ENCODE results near the gene FAM111A. TPM values are rescaled to one million over a fixed set of nuclear protein-coding genes. Genes with fewer than 3 reads are reported as not detected.
A peak's percentile ranks its signal among the peaks of the same experiment; 100 is the strongest.

Gene FAM111A
- total RNA-seq, 6 experiments from 2014 or later = 10.8 to 19.5 (median 16.6) TPM

DNA sequence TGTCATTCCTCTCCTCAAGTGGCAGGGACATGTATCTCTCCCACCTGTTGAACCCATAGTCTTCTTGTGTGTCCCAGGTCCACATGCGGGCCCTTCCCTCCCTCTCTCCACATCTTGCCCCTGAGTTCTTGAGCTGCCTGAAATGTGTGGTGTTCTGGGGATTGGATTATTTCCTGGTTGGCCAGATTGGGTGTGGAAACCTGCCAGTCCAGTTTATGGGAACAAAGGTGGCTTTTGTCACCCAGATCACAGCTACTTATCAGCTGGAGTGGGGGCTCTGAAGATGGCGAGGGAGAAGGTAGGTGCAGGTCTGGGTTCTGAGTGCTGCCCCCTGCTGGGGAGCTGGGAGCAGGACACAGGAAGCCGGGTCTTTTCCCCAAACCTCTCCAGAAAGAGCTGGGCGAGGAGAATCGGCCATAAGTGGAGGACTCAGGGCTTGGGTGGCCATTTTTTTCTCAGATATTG, 43.5 kb downstream of the FAM111A start:
- WGBS (ENCODE audit: insufficient coverage, low coverage, low lambda C conversion rate, missing lambda C conversion rate) = 15% methylated on average over 2 of the region's 5 CpGs
- peak overlapping the region; percentile 20 to 44 (median 44) for H3K27ac ChIP-seq
- DNase-seq (peak in 1 of 3 donors; percentile 58), ATAC-seq (peak; percentile 8 to 46 (median 30))
- H3K36me3 ChIP-seq = peaks cover 0 to 14% (median 6%) of the 10 kb centered on the region in 4 donors
- peaks cover 0 to 55% (median 22%) of the 10 kb centered on the region in 4 donors for H3K4me1 ChIP-seq
- H3K4me3 ChIP-seq = no peak overlapping the region
- intact Hi-C loops (cut with DNase I) = no loop called here
- no peaks in the 10 kb centered on the region for H3K27me3 ChIP-seq
- no peak for TF ChIP-seq POLR2A (IDR thresholded peaks at IDR 0.05)
- TF ChIP-seq, protein P1, sequence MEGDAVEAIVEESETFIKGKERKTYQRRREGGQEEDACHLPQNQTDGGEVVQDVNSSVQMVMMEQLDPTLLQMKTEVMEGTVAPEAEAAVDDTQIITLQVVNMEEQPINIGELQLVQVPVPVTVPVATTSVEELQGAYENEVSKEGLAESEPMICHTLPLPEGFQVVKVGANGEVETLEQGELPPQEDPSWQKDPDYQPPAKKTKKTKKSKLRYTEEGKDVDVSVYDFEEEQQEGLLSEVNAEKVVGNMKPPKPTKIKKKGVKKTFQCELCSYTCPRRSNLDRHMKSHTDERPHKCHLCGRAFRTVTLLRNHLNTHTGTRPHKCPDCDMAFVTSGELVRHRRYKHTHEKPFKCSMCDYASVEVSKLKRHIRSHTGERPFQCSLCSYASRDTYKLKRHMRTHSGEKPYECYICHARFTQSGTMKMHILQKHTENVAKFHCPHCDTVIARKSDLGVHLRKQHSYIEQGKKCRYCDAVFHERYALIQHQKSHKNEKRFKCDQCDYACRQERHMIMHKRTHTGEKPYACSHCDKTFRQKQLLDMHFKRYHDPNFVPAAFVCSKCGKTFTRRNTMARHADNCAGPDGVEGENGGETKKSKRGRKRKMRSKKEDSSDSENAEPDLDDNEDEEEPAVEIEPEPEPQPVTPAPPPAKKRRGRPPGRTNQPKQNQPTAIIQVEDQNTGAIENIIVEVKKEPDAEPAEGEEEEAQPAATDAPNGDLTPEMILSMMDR (IDR thresholded peaks at IDR 0.05) = peak; percentile 52 to 59 (median 55)
- H3K9me3 ChIP-seq = no peaks in the 10 kb centered on the region

DNA sequence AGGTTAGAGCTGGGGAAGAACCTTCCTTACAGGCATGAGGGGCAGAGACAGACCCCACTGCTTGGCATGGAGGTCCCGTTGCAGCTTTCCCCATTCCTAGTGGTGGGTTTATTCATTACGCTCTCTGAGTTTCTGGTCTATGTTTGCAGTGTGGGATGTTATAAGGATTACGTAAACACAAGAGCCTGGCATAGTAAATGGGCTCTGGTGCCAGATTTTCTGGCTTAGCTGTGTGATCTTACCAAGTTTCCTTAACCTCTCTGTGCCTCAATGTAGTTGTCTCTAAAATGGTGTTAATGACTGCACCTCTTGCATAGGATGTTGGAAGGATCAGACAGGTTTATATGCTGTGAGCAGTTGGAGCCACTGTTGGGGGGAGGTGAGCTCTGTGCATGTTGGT, 44.4 kb downstream of the FAM111A start:
- Histone ChIP-seq H3K9me3 (no peaks in the 10 kb centered on the region), H3K4me1 (peaks cover 0 to 64% (median 27%) of the 10 kb centered on the region in 4 donors), H3K27ac (peak overlapping the region; percentile 20 to 53 (median 44)), H3K27me3 (no peaks in the 10 kb centered on the region), H3K4me3 (no peak overlapping the region), H3K36me3 (peaks cover 0 to 13% (median 3%) of the 10 kb centered on the region in 4 donors)
- intact Hi-C loops (cut with DNase I) = no loop called here
- peak; percentile 25 to 64 (median 48) for ATAC-seq
- 18% methylated on average over 3 of the region's 3 CpGs for WGBS (ENCODE audit: insufficient coverage, low coverage, low lambda C conversion rate, missing lambda C conversion rate)
- TF ChIP-seq POLR2A (IDR thresholded peaks at IDR 0.05) = no peak
- TF ChIP-seq, protein P1 (IDR thresholded peaks at IDR 0.05) = peak in 1 of 4 donors; percentile 39
- DNase-seq = no peak

DNA sequence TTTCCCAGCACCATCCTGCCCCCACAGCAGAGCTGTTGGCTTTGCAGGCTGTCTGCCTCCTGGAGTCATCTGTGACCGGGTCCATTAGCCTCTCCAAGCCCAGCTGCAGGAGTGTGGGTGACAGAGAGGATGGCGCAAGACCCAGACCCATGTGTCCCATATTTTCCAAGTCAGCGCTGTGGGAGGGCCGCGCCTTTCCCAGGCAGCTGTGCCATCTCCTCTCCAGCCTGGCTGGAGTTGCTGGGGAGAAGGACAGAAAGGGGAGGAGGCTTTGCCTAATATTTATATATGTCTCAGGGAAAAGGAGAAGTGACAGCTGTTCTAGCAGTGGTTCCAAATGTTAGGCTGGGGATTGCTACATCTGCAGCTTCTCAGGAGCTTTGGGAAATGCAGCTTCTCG, 44.9 kb downstream of the FAM111A start:
- no peak overlapping the region for H3K4me3 ChIP-seq
- H3K36me3 ChIP-seq = peaks cover 0 to 16% (median 3%) of the 10 kb centered on the region in 4 donors
- H3K9me3 ChIP-seq = no peaks in the 10 kb centered on the region
- H3K4me1 ChIP-seq = peaks cover 0 to 67% (median 28%) of the 10 kb centered on the region in 4 donors
- ATAC-seq = peak; percentile 4 to 46 (median 25)
- TF ChIP-seq POLR2A (IDR thresholded peaks at IDR 0.05) = peak; percentile 26
- TF ChIP-seq, protein P1 (IDR thresholded peaks at IDR 0.05) = no peak
- intact Hi-C loops (cut with DNase I) = no loop called here
- DNase-seq = peak in 2 of 3 donors; percentile 62 to 68
- 26% methylated on average over 5 of the region's 6 CpGs for WGBS (ENCODE audit: insufficient coverage, low coverage, low lambda C conversion rate, missing lambda C conversion rate)
- no peaks in the 10 kb centered on the region for H3K27me3 ChIP-seq
- peak overlapping the region in 2 of 3 donors; percentile 44 to 53 for H3K27ac ChIP-seq

DNA sequence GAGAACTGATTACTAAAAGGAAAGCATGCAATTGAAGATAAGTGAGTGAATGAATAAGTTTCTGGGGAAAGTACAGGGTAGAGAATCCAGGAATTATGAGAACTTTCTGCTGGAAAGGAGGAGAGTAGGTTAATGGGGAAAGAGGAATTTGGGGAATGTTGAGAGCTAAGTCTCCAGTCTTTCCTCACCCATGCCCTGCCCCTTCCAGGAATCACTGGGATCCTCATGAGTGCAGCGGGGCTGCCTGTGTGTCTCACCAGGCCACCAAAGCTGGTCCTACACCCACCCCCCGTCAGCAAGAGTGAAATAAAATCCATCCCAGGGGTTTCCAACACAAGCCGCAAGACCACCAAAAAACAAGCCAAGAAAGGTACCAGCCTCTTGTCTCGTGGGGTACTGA, 46.3 kb downstream of the FAM111A start:
- DNase-seq (no peak), ATAC-seq (no peak)
- TF ChIP-seq, protein P1 (IDR thresholded peaks at IDR 0.05) = no peak
- no peak for TF ChIP-seq POLR2A (IDR thresholded peaks at IDR 0.05)
- intact Hi-C loops (cut with DNase I) = no loop called here
- H3K36me3 ChIP-seq = peaks cover 0 to 21% (median 6%) of the 10 kb centered on the region in 4 donors
- H3K4me1 ChIP-seq = peaks cover 0 to 57% (median 28%) of the 10 kb centered on the region in 4 donors
- H3K4me3 ChIP-seq = no peak overlapping the region
- no peaks in the 10 kb centered on the region for H3K9me3 ChIP-seq
- H3K27ac ChIP-seq = peak overlapping the region in 1 of 3 donors; percentile 28
- H3K27me3 ChIP-seq = no peaks in the 10 kb centered on the region
- no CpG with 5 or more reads among the region's 4 CpGs for WGBS (ENCODE audit: insufficient coverage, low coverage, low lambda C conversion rate, missing lambda C conversion rate)

All from right lobe of liver (tissue), 6 donors.